ENCODE measurements around the gene USP54. TPM values are rescaled to one million over a fixed set of nuclear protein-coding genes. Genes with fewer than 3 reads are reported as not detected.

The USP54 gene, protein sequence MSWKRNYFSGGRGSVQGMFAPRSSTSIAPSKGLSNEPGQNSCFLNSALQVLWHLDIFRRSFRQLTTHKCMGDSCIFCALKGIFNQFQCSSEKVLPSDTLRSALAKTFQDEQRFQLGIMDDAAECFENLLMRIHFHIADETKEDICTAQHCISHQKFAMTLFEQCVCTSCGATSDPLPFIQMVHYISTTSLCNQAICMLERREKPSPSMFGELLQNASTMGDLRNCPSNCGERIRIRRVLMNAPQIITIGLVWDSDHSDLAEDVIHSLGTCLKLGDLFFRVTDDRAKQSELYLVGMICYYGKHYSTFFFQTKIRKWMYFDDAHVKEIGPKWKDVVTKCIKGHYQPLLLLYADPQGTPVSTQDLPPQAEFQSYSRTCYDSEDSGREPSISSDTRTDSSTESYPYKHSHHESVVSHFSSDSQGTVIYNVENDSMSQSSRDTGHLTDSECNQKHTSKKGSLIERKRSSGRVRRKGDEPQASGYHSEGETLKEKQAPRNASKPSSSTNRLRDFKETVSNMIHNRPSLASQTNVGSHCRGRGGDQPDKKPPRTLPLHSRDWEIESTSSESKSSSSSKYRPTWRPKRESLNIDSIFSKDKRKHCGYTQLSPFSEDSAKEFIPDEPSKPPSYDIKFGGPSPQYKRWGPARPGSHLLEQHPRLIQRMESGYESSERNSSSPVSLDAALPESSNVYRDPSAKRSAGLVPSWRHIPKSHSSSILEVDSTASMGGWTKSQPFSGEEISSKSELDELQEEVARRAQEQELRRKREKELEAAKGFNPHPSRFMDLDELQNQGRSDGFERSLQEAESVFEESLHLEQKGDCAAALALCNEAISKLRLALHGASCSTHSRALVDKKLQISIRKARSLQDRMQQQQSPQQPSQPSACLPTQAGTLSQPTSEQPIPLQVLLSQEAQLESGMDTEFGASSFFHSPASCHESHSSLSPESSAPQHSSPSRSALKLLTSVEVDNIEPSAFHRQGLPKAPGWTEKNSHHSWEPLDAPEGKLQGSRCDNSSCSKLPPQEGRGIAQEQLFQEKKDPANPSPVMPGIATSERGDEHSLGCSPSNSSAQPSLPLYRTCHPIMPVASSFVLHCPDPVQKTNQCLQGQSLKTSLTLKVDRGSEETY (N-terminal part only)
- polyA plus RNA-seq, result 10 to 100 TPM; 16.8 to 23.7 TPM

GRCh38 chr10:73590881-73591799 lies at the start of gene USP54:
Gene USP54 (minus strand): TSS chr10:73591342. CDS start chr10:73575658, 15,684 bp downstream.
- Histone ChIP-seq H3K4me3 (ENCODE audit: low read depth in 1 of 2, low read length in 2 of 2) (peak within 1 kb of the TSS in 1 of 2 donors; percentile 43), H3K27ac (ENCODE audit: low read depth in 2 of 2, low read length in 1 of 2) (peak within 1 kb of the TSS; percentile 85 to 89), H3K4me1 (ENCODE audit: control insufficient read depth in 2 of 2, insufficient read depth in 2 of 2, low read length in 1 of 2) (peaks cover 0 to 2% of the 10 kb centered on the region in 2 donors), H3K36me3 (ENCODE audit: control insufficient read depth in 2 of 2, insufficient read depth in 2 of 2, low read length in 1 of 2) (no peaks in the 10 kb centered on the region), H3K9me3 (ENCODE audit: control insufficient read depth in 2 of 2, insufficient read depth in 1 of 2, low read depth in 1 of 2, low read length in 1 of 2) (no peaks in the 10 kb centered on the region), H3K27me3 (ENCODE audit: control insufficient read depth in 1 of 2, insufficient read depth in 2 of 2, low read length in 2 of 2) (no peaks in the 10 kb centered on the region)
- WGBS, 2 donors, result 34 to 40% methylated on average over 6 of the region's 6 CpGs

DNA sequence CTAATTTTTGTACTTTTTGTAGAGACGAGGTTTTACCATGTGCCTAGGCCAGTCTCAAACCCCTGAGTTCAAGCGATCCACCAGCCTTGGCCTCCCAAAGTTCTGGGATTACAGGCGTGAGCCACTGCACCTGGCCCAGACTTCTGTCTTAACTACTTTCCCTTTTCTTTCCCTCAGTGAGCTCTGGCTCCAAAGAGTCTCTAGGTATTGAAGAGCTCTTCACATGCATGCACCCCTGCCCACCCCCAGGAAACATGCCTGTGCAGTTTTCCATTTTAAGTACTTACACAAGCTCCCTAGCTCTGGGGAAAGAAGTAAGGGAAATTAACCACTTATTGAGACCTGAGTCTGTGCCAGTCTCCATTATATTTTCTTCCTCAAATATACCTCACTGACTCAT lies 48.1 kb upstream of the USP54 start:
- Histone ChIP-seq H3K4me1 (ENCODE audit: control insufficient read depth in 2 of 2, insufficient read depth in 2 of 2, low read length in 1 of 2) (no peaks in the 10 kb centered on the region), H3K4me3 (ENCODE audit: low read depth in 1 of 2, low read length in 2 of 2) (no peak overlapping the region), H3K36me3 (ENCODE audit: control insufficient read depth in 2 of 2, insufficient read depth in 2 of 2, low read length in 1 of 2) (no peaks in the 10 kb centered on the region), H3K27ac (ENCODE audit: low read depth in 2 of 2, low read length in 1 of 2) (no peak overlapping the region), H3K27me3 (ENCODE audit: control insufficient read depth in 1 of 2, insufficient read depth in 2 of 2, low read length in 2 of 2) (no peaks in the 10 kb centered on the region), H3K9me3 (ENCODE audit: control insufficient read depth in 2 of 2, insufficient read depth in 1 of 2, low read depth in 1 of 2, low read length in 1 of 2) (no peaks in the 10 kb centered on the region)
- WGBS, 2 donors, result 86 to 93% methylated on average over 3 of the region's 3 CpGs

- 23 to 50% methylated on average over 1 of the region's 1 CpG for WGBS, 2 donors
- no peaks in the 10 kb centered on the region for H3K36me3 ChIP-seq (ENCODE audit: control insufficient read depth in 2 of 2, insufficient read depth in 2 of 2, low read length in 1 of 2)
- no peaks in the 10 kb centered on the region for H3K4me1 ChIP-seq (ENCODE audit: control insufficient read depth in 2 of 2, insufficient read depth in 2 of 2, low read length in 1 of 2)
- no peak overlapping the region for H3K4me3 ChIP-seq (ENCODE audit: low read depth in 1 of 2, low read length in 2 of 2)
- H3K9me3 ChIP-seq (ENCODE audit: control insufficient read depth in 2 of 2, insufficient read depth in 1 of 2, low read depth in 1 of 2, low read length in 1 of 2), result no peaks in the 10 kb centered on the region
- no peaks in the 10 kb centered on the region for H3K27me3 ChIP-seq (ENCODE audit: control insufficient read depth in 1 of 2, insufficient read depth in 2 of 2, low read length in 2 of 2)
- H3K27ac ChIP-seq (ENCODE audit: low read depth in 2 of 2, low read length in 1 of 2), result no peak overlapping the region
Observed at GRCh38 chr10:73635781-73636180, 44.6 kb upstream of the USP54 start.

- 58 to 59% methylated on average over 5 of the region's 5 CpGs for WGBS, 2 donors
- H3K36me3 ChIP-seq (ENCODE audit: control insufficient read depth in 2 of 2, insufficient read depth in 2 of 2, low read length in 1 of 2), result no peaks in the 10 kb centered on the region
- H3K27ac ChIP-seq (ENCODE audit: low read depth in 2 of 2, low read length in 1 of 2), result no peak overlapping the region
- H3K9me3 ChIP-seq (ENCODE audit: control insufficient read depth in 2 of 2, insufficient read depth in 1 of 2, low read depth in 1 of 2, low read length in 1 of 2), result no peaks in the 10 kb centered on the region
- H3K4me3 ChIP-seq (ENCODE audit: low read depth in 1 of 2, low read length in 2 of 2), result no peak overlapping the region
- no peaks in the 10 kb centered on the region for H3K27me3 ChIP-seq (ENCODE audit: control insufficient read depth in 1 of 2, insufficient read depth in 2 of 2, low read length in 2 of 2)
- H3K4me1 ChIP-seq (ENCODE audit: control insufficient read depth in 2 of 2, insufficient read depth in 2 of 2, low read length in 1 of 2), result no peaks in the 10 kb centered on the region
Observed at GRCh38 chr10:73634421-73634820, 43.3 kb upstream of the USP54 start.

DNA sequence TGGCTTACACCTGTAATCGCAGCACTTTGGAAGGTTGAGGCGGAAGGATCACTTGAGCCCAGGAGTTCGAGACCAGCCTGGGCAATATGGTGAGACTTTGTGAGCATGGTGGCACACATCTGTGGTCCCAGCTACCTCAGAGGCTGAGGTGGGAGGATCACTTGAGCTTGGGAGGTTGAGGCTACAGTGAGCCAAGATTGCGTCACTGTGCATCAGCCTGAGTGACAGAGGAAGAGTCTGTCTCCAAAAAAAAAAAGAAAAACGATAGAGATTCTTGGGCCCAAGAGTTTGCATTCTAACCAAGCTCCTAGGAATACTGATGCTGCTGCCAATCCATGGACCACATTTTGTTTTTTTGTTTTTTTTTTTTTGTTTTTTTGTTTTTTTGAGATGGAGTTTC lies 38.0 kb upstream of the USP54 start:
- H3K27ac ChIP-seq (ENCODE audit: low read depth in 2 of 2, low read length in 1 of 2), result no peak overlapping the region
- H3K36me3 ChIP-seq (ENCODE audit: control insufficient read depth in 2 of 2, insufficient read depth in 2 of 2, low read length in 1 of 2), result no peaks in the 10 kb centered on the region
- no peaks in the 10 kb centered on the region for H3K9me3 ChIP-seq (ENCODE audit: control insufficient read depth in 2 of 2, insufficient read depth in 1 of 2, low read depth in 1 of 2, low read length in 1 of 2)
- no peak overlapping the region for H3K4me3 ChIP-seq (ENCODE audit: low read depth in 1 of 2, low read length in 2 of 2)
- WGBS, 2 donors, result 84 to 92% methylated on average over 5 of the region's 5 CpGs
- H3K27me3 ChIP-seq (ENCODE audit: control insufficient read depth in 1 of 2, insufficient read depth in 2 of 2, low read length in 2 of 2), result no peaks in the 10 kb centered on the region
- H3K4me1 ChIP-seq (ENCODE audit: control insufficient read depth in 2 of 2, insufficient read depth in 2 of 2, low read length in 1 of 2), result no peaks in the 10 kb centered on the region

- H3K27ac ChIP-seq (ENCODE audit: low read depth in 2 of 2, low read length in 1 of 2), result no peak overlapping the region
Observed at GRCh38 chr10:73628405-73628804, 37.3 kb upstream of the USP54 start.

DNA sequence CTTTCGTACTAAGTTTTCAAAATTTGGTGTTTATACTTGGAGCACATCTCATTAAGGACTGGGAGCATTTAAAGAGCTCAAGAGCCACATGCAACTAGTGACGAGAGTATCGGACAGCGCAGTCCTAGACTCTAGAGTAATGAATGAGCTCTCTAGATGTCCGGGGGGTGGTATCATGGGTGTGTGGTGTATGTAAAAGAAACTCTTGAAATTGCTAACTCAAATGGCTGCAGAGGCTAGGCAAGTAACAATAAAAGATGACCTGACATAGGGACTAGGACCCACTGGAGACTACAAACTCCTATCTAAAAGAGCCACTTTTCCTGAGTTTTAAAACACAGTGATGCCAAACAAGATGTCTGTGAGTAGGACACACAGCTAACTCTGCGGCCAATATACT lies 36.2 kb upstream of the USP54 start:
- Histone ChIP-seq H3K9me3 (ENCODE audit: control insufficient read depth in 2 of 2, insufficient read depth in 1 of 2, low read depth in 1 of 2, low read length in 1 of 2) (no peaks in the 10 kb centered on the region), H3K4me3 (ENCODE audit: low read depth in 1 of 2, low read length in 2 of 2) (no peak overlapping the region), H3K27ac (ENCODE audit: low read depth in 2 of 2, low read length in 1 of 2) (no peak overlapping the region), H3K27me3 (ENCODE audit: control insufficient read depth in 1 of 2, insufficient read depth in 2 of 2, low read length in 2 of 2) (no peaks in the 10 kb centered on the region), H3K4me1 (ENCODE audit: control insufficient read depth in 2 of 2, insufficient read depth in 2 of 2, low read length in 1 of 2) (no peaks in the 10 kb centered on the region), H3K36me3 (ENCODE audit: control insufficient read depth in 2 of 2, insufficient read depth in 2 of 2, low read length in 1 of 2) (no peaks in the 10 kb centered on the region)
- WGBS, 2 donors, result 95% methylated on average over 6 of the region's 6 CpGs

More at GRCh38 chr10:73628405-73628804, 37.3 kb upstream of the USP54 start:
- Histone ChIP-seq H3K9me3 (ENCODE audit: control insufficient read depth in 2 of 2, insufficient read depth in 1 of 2, low read depth in 1 of 2, low read length in 1 of 2) (no peaks in the 10 kb centered on the region), H3K36me3 (ENCODE audit: control insufficient read depth in 2 of 2, insufficient read depth in 2 of 2, low read length in 1 of 2) (no peaks in the 10 kb centered on the region), H3K4me3 (ENCODE audit: low read depth in 1 of 2, low read length in 2 of 2) (no peak overlapping the region), H3K27me3 (ENCODE audit: control insufficient read depth in 1 of 2, insufficient read depth in 2 of 2, low read length in 2 of 2) (no peaks in the 10 kb centered on the region), H3K4me1 (ENCODE audit: control insufficient read depth in 2 of 2, insufficient read depth in 2 of 2, low read length in 1 of 2) (no peaks in the 10 kb centered on the region)
- 43 to 49% methylated on average over 7 of the region's 7 CpGs for WGBS, 2 donors

DNA sequence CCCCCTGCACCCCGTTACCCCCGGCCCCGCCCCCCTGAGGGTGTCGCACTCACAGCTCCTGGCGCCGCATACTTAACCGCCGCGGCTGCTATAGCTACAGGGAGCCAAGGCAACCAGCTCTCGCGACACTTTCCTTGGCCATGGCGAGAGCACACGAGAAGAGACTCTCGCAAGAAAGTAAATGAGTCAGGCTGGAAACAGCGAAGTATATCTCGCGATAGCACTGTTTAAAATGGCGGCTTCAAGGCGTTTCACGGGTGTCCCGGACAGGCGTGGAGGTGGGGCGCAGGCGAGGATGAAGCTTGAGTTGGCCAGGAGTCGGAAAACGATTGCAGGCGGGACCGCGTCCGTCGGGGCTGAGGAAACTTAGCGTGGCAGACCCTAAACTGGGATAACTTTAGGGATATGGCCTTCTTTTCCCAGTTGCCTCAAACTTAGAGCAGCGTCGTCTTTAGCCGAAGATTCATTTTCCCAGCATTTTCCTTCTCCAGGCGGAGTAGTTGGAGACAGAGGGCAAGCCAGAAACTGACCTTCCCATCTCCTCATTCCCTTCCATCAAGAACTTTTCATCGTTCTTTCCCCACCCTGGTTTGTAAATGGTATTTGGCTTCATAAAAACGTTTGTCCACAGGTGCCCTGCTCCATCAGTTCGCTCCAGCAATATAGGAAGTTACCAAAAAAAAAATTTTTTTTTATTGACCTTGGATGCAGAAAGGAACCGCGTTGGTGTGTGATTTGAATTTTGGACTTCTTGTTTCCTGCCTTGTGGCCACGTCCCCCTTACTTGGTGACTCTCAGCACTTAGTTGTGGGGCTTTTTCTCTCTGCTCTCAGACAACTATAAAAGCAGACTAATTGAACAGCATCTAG lies 35.0 kb upstream of the USP54 start:
- Histone ChIP-seq H3K4me3 (ENCODE audit: low read depth in 1 of 2, low read length in 2 of 2) (peak overlapping the region; percentile 71 to 86), H3K27me3 (ENCODE audit: control insufficient read depth in 1 of 2, insufficient read depth in 2 of 2, low read length in 2 of 2) (no peaks in the 10 kb centered on the region), H3K9me3 (ENCODE audit: control insufficient read depth in 2 of 2, insufficient read depth in 1 of 2, low read depth in 1 of 2, low read length in 1 of 2) (no peaks in the 10 kb centered on the region), H3K27ac (ENCODE audit: low read depth in 2 of 2, low read length in 1 of 2) (peak overlapping the region; percentile 82 to 93), H3K4me1 (ENCODE audit: control insufficient read depth in 2 of 2, insufficient read depth in 2 of 2, low read length in 1 of 2) (no peaks in the 10 kb centered on the region), H3K36me3 (ENCODE audit: control insufficient read depth in 2 of 2, insufficient read depth in 2 of 2, low read length in 1 of 2) (no peaks in the 10 kb centered on the region)
- 2% methylated on average over 42 of the region's 42 CpGs for WGBS, 2 donors

Data from esophagus (tissue), 2 donors.